PC-3 (cell line): Measurements from ENCODE around the gene PTGDS.

Experiments
- EZH2 ChIP-seq: fragments of 300-600 bp; sonication (generic); IDR thresholded peaks from one replicate; pipeline ENCODE4 v1.6.1; 2017; ENCODE audit warnings: antibody characterized with exemption, mild to moderate bottlenecking, low read length; ENCODE audit not compliant: unreplicated experiment
- EZH2phosphoT487 ChIP-seq: fragments of 300-600 bp; sonication (generic); IDR thresholded peaks from 2 replicates; pipeline ENCODE4 v1.6.1; 2018; ENCODE audit warnings: mild to moderate bottlenecking, antibody characterized with exemption, low read length, borderline replicate concordance
- TF ChIP-seq, protein P1 (sequence below): fragments of 300-600 bp; sonication (generic); conservative IDR thresholded peaks from 2 replicates; pipeline ENCODE4 v1.5.1; 2017; ENCODE audit warnings: antibody characterized with exemption, low read depth, mild to moderate bottlenecking, low read length

DNA sequence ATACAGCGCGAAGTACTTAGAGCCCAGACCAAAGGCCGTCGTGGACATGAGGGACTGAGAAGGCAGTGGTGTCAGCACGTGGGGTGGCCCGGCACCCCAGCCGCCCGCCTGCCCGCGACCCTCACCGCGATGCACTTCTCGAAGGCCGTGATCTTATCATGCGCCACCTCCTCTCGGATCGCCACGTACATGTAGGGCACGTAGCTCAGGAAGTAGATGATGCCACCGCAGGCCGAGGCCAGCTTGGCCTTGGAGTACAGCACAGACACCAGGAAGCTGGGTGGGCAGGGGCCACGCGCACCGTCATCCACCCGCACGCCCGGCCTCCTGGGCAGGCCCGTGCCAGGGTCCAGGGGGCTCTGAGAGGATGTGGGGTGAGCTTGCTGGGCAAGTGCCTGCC lies 39.8 kb downstream of the PTGDS start:
- TF ChIP-seq, protein P1, sequence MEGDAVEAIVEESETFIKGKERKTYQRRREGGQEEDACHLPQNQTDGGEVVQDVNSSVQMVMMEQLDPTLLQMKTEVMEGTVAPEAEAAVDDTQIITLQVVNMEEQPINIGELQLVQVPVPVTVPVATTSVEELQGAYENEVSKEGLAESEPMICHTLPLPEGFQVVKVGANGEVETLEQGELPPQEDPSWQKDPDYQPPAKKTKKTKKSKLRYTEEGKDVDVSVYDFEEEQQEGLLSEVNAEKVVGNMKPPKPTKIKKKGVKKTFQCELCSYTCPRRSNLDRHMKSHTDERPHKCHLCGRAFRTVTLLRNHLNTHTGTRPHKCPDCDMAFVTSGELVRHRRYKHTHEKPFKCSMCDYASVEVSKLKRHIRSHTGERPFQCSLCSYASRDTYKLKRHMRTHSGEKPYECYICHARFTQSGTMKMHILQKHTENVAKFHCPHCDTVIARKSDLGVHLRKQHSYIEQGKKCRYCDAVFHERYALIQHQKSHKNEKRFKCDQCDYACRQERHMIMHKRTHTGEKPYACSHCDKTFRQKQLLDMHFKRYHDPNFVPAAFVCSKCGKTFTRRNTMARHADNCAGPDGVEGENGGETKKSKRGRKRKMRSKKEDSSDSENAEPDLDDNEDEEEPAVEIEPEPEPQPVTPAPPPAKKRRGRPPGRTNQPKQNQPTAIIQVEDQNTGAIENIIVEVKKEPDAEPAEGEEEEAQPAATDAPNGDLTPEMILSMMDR: no peak
- no peak for TF ChIP-seq EZH2phosphoT487
- TF ChIP-seq EZH2: no peak
